GM23338 (cell line): ENCODE results near the gene KCNAB3. TPM values are rescaled to one million over a fixed set of nuclear protein-coding genes. Genes with fewer than 3 reads are reported as not detected.

Source experiments
- ATAC-seq: fragments of 200-7000 bp; cut with Tn5 transposase; 3 replicates; pipeline ENCODE4 v1.9.1; 2020
- DNase-seq: peaks from one replicate; pipeline ENCODE4 v3.0.0-alpha.2; 2015; ENCODE audit warnings: low spot score
- H2AFZ ChIP-seq: fragments of 200-600 bp; sonication (generic); 2 replicates; pipeline ENCODE4 v1.8.0; 2016; ENCODE audit warnings: antibody characterized with exemption, mild to moderate bottlenecking, moderate library complexity
- H3F3A ChIP-seq: fragments of 200-600 bp; sonication (generic); replicated peaks from 2 replicates; pipeline ENCODE4 v1.8.0; 2017; ENCODE audit warnings: antibody characterized with exemption, mixed run types, low read depth
- H3K27ac ChIP-seq: fragments of 200-600 bp; sonication (generic); 2 replicates; pipeline ENCODE4 v1.6.1; 2016; ENCODE audit warnings: low read depth
- H3K27me3 ChIP-seq: fragments of 200-600 bp; sonication (generic); 2 replicates; pipeline ENCODE4 v1.8.0; 2016; ENCODE audit warnings: mild to moderate bottlenecking, mixed run types, moderate library complexity; ENCODE audit not compliant: insufficient read depth
- H3K36me3 ChIP-seq: fragments of 200-600 bp; sonication (generic); 2 replicates; pipeline ENCODE4 v1.8.0; 2016; ENCODE audit warnings: mild to moderate bottlenecking; ENCODE audit not compliant: insufficient read depth
- H3K4me1 ChIP-seq: fragments of 200-600 bp; sonication (generic); 2 replicates; pipeline ENCODE4 v1.8.0; 2016; ENCODE audit warnings: mild to moderate bottlenecking, moderate library complexity; ENCODE audit not compliant: insufficient read depth
- H3K4me2 ChIP-seq: fragments of 200-600 bp; sonication (generic); 2 replicates; pipeline ENCODE4 v1.7.1; 2017; ENCODE audit warnings: mixed run types
- H3K4me3 ChIP-seq: fragments of 200-600 bp; sonication (generic); 2 replicates; pipeline ENCODE4 v1.6.1; 2016; ENCODE audit warnings: mixed run types
- H3K79me2 ChIP-seq: fragments of 200-600 bp; sonication (generic); replicated peaks from 2 replicates; pipeline ENCODE4 v1.8.0; 2017; ENCODE audit warnings: mild to moderate bottlenecking; ENCODE audit not compliant: insufficient read depth
- H3K9me2 ChIP-seq: fragments of 200-600 bp; sonication (generic); 2 replicates; pipeline ENCODE4 v1.8.0; 2017; ENCODE audit not compliant: insufficient read depth
- H4K20me1 ChIP-seq: fragments of 200-600 bp; sonication (generic); replicated peaks from 2 replicates; pipeline ENCODE4 v1.8.0; 2017; ENCODE audit warnings: mild to moderate bottlenecking; ENCODE audit not compliant: insufficient read depth
- H3K27ac Mint-ChIP-seq: 2 replicates; pipeline ENCODE4 v1.8.0; 2020; ENCODE audit warnings: inconsistent platforms, mild to moderate bottlenecking, moderate library complexity, mixed read lengths
- H3K27me3 Mint-ChIP-seq: 3 replicates; pipeline ENCODE4 v1.8.0; 2022; ENCODE audit warnings: low read depth, mild to moderate bottlenecking, moderate library complexity, mixed read lengths, inconsistent platforms; ENCODE audit not compliant: insufficient read depth, poor library complexity
- H3K36me3 Mint-ChIP-seq: 3 replicates; pipeline ENCODE4 v1.8.0; 2021; ENCODE audit warnings: low read depth, mild to moderate bottlenecking, inconsistent platforms, moderate library complexity, mixed read lengths
- H3K4me1 Mint-ChIP-seq: 3 replicates; pipeline ENCODE4 v1.8.0; 2020; ENCODE audit warnings: mild to moderate bottlenecking, inconsistent platforms, mixed read lengths
- H3K4me3 Mint-ChIP-seq: 3 replicates; pipeline ENCODE4 v1.8.0; 2021; ENCODE audit warnings: moderate library complexity, mild to moderate bottlenecking, inconsistent platforms, mixed read lengths
- H3K9me3 Mint-ChIP-seq: 3 replicates; pipeline ENCODE4 v1.8.0; 2020; ENCODE audit warnings: moderate library complexity, mild to moderate bottlenecking, inconsistent platforms, mixed read lengths
- CREB1 ChIP-seq: fragments of 250-450 bp; sonication (Bioruptor Pico); IDR thresholded peaks from 2 replicates; pipeline ENCODE4 v1.5.0; 2020; ENCODE audit warnings: low read depth, mild to moderate bottlenecking, moderate library complexity
- ETS1 ChIP-seq: IDR thresholded peaks from 2 replicates; pipeline ENCODE4 v1.6.1; 2016; ENCODE audit warnings: antibody characterized with exemption
- EZH2 ChIP-seq: fragments of 200-600 bp; sonication (generic); IDR thresholded peaks from one replicate; pipeline ENCODE4 v1.8.0; 2017; ENCODE audit warnings: antibody characterized with exemption, mild to moderate bottlenecking, low read depth; ENCODE audit not compliant: unreplicated experiment
- EZH2phosphoT487 ChIP-seq: fragments of 200-600 bp; sonication (generic); IDR thresholded peaks from one replicate; pipeline ENCODE4 v1.8.1; 2018; ENCODE audit warnings: antibody characterized with exemption; ENCODE audit not compliant: unreplicated experiment
- JUNB ChIP-seq: IDR thresholded peaks from one replicate; pipeline ENCODE4 v1.6.1; 2016; ENCODE audit warnings: antibody characterized with exemption; ENCODE audit not compliant: unreplicated experiment
- NANOG ChIP-seq: IDR thresholded peaks from 2 replicates; pipeline ENCODE4 v1.6.1; 2016; ENCODE audit warnings: antibody characterized with exemption, borderline replicate concordance
- POLR2AphosphoS5 ChIP-seq: IDR thresholded peaks from 2 replicates; pipeline ENCODE4 v1.6.1; 2016; ENCODE audit warnings: antibody characterized with exemption, low read depth
- REST ChIP-seq: IDR thresholded peaks from one replicate; pipeline ENCODE4 v1.6.1; 2018; ENCODE audit warnings: antibody characterized with exemption; ENCODE audit not compliant: unreplicated experiment
- STAT1 ChIP-seq: IDR thresholded peaks from one replicate; pipeline ENCODE4 v1.6.1; 2016; ENCODE audit warnings: antibody characterized with exemption; ENCODE audit not compliant: unreplicated experiment
- ZNF331 ChIP-seq: fragments of 250-450 bp; sonication (Bioruptor Pico); IDR thresholded peaks from 2 replicates; pipeline ENCODE4 v1.5.0; 2020; ENCODE audit warnings: low read depth, mild to moderate bottlenecking, moderate library complexity
- polyA plus RNA-seq: library from polyadenylated mRNA; unstranded; fragments of >200 nt; fragmentation: Nextera tagmentation; extraction: Ambion mirVana; gene quantifications from 2 replicates; pipeline ENCODE4 v1.2.1, GENCODE V29; 2016
- total RNA-seq: library from RNA; depleted of rRNA; stranded (reverse); fragments of >200 nt; shearing (Covaris generic); gene quantifications from 2 replicates; pipeline ENCODE4 v1.2.3, GENCODE V29; 2014
- TF ChIP-seq, protein P1 (sequence below), 2 experiments: fragments of 200-600 bp in 1 of 2; sonication (generic) in 1 of 2; conservative IDR thresholded peaks; 2 replicates each; pipeline versions ENCODE4 v1.5.1 to v1.6.1; 2016 to 2017; ENCODE audit warnings: antibody characterized with exemption in 2 of 2, low read depth in 2 of 2, mild to moderate bottlenecking in 2 of 2, moderate library complexity in 1 of 2

The KCNAB3 gene
- total and polyA plus RNA-seq, 2 experiments from 2014 or later: 0.45 to 1.0 TPM

GRCh38 chr17:7910711-7911110 lies 18.9 kb downstream of the KCNAB3 start (continued):
- no peak for TF ChIP-seq NANOG
- TF ChIP-seq EZH2: no peak
- no peak for TF ChIP-seq POLR2AphosphoS5
- TF ChIP-seq CREB1: no peak
- TF ChIP-seq, protein P1, sequence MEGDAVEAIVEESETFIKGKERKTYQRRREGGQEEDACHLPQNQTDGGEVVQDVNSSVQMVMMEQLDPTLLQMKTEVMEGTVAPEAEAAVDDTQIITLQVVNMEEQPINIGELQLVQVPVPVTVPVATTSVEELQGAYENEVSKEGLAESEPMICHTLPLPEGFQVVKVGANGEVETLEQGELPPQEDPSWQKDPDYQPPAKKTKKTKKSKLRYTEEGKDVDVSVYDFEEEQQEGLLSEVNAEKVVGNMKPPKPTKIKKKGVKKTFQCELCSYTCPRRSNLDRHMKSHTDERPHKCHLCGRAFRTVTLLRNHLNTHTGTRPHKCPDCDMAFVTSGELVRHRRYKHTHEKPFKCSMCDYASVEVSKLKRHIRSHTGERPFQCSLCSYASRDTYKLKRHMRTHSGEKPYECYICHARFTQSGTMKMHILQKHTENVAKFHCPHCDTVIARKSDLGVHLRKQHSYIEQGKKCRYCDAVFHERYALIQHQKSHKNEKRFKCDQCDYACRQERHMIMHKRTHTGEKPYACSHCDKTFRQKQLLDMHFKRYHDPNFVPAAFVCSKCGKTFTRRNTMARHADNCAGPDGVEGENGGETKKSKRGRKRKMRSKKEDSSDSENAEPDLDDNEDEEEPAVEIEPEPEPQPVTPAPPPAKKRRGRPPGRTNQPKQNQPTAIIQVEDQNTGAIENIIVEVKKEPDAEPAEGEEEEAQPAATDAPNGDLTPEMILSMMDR (conservative IDR thresholded peaks at IDR 0.05; ENCODE audit: low read depth in 2 of 2): no peak

DNA sequence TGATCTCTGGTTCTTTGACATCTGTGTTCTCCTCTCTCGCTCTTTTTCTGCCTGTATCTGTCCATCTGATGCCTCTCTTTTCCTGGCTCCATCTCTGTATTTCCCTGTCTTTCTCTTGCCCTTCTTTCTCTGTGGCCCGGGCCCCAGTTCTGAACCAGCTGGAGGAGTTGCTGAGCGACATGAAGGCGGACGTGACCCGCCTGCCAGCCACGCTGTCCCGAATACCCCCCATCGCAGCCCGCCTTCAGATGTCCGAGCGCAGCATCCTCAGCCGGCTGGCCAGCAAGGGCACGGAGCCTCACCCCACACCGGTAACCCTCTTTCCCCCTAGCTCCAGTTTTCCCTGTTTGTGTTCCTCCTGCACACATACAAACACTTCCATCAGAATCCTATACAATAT lies 19.4 kb downstream of the KCNAB3 start:
- H3K27me3 Mint-ChIP-seq: peaks cover 10% of the 10 kb centered on the region
- H3K4me2 ChIP-seq: no peak overlapping the region
- no peaks in the 10 kb centered on the region; the same call in 1 of the 2 replicates for H4K20me1 ChIP-seq
- H3K27me3 ChIP-seq: peaks cover 18% of the 10 kb centered on the region
- H3K27ac ChIP-seq: no peak overlapping the region
- no peak overlapping the region; the same call in 2 of the 3 replicates for H3K4me3 Mint-ChIP-seq
- H3K4me1 Mint-ChIP-seq: peaks cover 6% of the 10 kb centered on the region
- H2AFZ ChIP-seq: no peak overlapping the region
- no peak overlapping the region for H3K27ac Mint-ChIP-seq
- no peak for TF ChIP-seq EZH2phosphoT487
- TF ChIP-seq, protein P1 (conservative IDR thresholded peaks at IDR 0.05; ENCODE audit: low read depth in 2 of 2): no peak
- no peak for TF ChIP-seq EZH2
- TF ChIP-seq STAT1: no peak
- TF ChIP-seq NANOG: no peak
- no peak for TF ChIP-seq ZNF331
- TF ChIP-seq POLR2AphosphoS5: no peak
- H3F3A ChIP-seq: peaks cover 3% of the 10 kb centered on the region; the same call in 1 of the 2 replicates
- H3K36me3 ChIP-seq: no peaks in the 10 kb centered on the region
- H3K4me1 ChIP-seq: no peaks in the 10 kb centered on the region
- ATAC-seq: no peak
- no peak for DNase-seq
- H3K9me3 Mint-ChIP-seq: no peaks in the 10 kb centered on the region
- H3K36me3 Mint-ChIP-seq: no peaks in the 10 kb centered on the region; the same call in 2 of the 3 replicates
- H3K4me3 ChIP-seq: no peak overlapping the region
- H3K9me2 ChIP-seq: no peaks in the 10 kb centered on the region
- no peaks in the 10 kb centered on the region for H3K79me2 ChIP-seq

DNA sequence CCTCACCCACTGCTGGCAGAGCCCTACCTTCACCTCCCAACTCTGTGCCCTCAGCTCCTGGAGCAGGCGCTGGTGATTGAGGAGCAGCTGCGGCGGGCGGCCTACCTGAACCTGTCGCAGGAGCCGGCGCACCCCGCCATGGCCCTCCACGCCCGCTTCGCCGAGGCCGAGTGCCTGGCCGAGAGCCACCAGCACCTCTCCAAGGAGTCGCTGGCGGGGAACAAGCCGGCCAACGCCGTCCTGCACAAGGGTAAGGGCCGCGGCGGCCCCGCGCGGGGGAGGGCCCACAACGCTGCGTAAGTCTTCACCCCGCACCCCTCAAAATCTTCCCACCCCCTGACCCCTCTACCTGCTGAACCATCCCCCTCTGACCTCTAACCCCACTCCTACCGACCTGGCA lies 20.6 kb downstream of the KCNAB3 start:
- Mint-ChIP-seq H3K9me3 (no peaks in the 10 kb centered on the region), H3K4me3 (no peak overlapping the region), H3K27me3 (peaks cover 2% of the 10 kb centered on the region), H3K27ac (no peak overlapping the region), H3K36me3 (peaks cover 7% of the 10 kb centered on the region; the same call in 2 of the 3 replicates), H3K4me1 (no peaks in the 10 kb centered on the region)
- no peaks in the 10 kb centered on the region for H3K36me3 ChIP-seq
- no peaks in the 10 kb centered on the region for H3K4me1 ChIP-seq
- H3K9me2 ChIP-seq: no peaks in the 10 kb centered on the region
- no peaks in the 10 kb centered on the region for H3K79me2 ChIP-seq
- H3K4me3 ChIP-seq: no peak overlapping the region
- H3K27ac ChIP-seq: no peak overlapping the region
- H2AFZ ChIP-seq: no peak overlapping the region
- no peaks in the 10 kb centered on the region for H4K20me1 ChIP-seq
- no peak overlapping the region for H3K4me2 ChIP-seq
- no peaks in the 10 kb centered on the region for H3F3A ChIP-seq
- ATAC-seq: no peak
- peaks cover 6% of the 10 kb centered on the region for H3K27me3 ChIP-seq
- DNase-seq: no peak
- TF ChIP-seq ZNF331 (no peak), POLR2AphosphoS5 (no peak), STAT1 (no peak), CREB1 (no peak), JUNB (no peak), ETS1 (no peak), NANOG (no peak), REST (no peak), EZH2 (no peak)
- TF ChIP-seq, protein P1 (conservative IDR thresholded peaks at IDR 0.05; ENCODE audit: low read depth in 2 of 2): no peak
